T-helper 2 cell (primary cell): ENCODE measurements around the gene MRPL23.

ENCODE experiments used
- DNase-seq, 5 experiments: peaks; one replicate each; pipeline versions ENCODE4 v3.0.0 to v3.0.0-alpha.2; 2012 to 2022
- total RNA-seq, 2 donors: gene quantifications; one replicate each; lab custom pipeline; 2026; lab: John Stamatoyannopoulos, UW

MRPL23 gene
- 14.0 to 15.2 reads per million in 2 donors for total RNA-seq

- peak in 1 of 5 experiments; percentile 28 for DNase-seq
These were observed at the start of gene MRPL23 for GRCh38 chr11:1946812-1947484. Gene MRPL23 (plus strand): TSS chr11:1947332. CDS start chr11:1947363, 31 bp downstream.

GRCh38 chr11:1899090-1899489 is 48.0 kb upstream of the MRPL23 start:
- DNase-seq = no peak

GRCh38 chr11:1899686-1900085 is 47.4 kb upstream of the MRPL23 start:
- no peak for DNase-seq

GRCh38 chr11:1906181-1906580 is 41.0 kb upstream of the MRPL23 start:
- DNase-seq = no peak

- DNase-seq = no peak
These were observed 40.3 kb upstream of the MRPL23 start for GRCh38 chr11:1906611-1907423.

GRCh38 chr11:1908618-1909017 is 38.5 kb upstream of the MRPL23 start:
- DNase-seq = no peak

- DNase-seq = no peak
These were observed 37.6 kb upstream of the MRPL23 start for GRCh38 chr11:1909524-1909923.

GRCh38 chr11:1912289-1912878 is 34.7 kb upstream of the MRPL23 start:
- no peak for DNase-seq

- DNase-seq = no peak
These were observed 33.7 kb upstream of the MRPL23 start for GRCh38 chr11:1913271-1914060.

GRCh38 chr11:1915795-1916131 is 31.4 kb upstream of the MRPL23 start:
- DNase-seq = no peak

- DNase-seq = no peak
These were observed 30.8 kb upstream of the MRPL23 start for GRCh38 chr11:1916132-1916985.

GRCh38 chr11:1916986-1917522 is 30.1 kb upstream of the MRPL23 start:
- DNase-seq = no peak

GRCh38 chr11:1917523-1918435 is 29.4 kb upstream of the MRPL23 start:
- DNase-seq = no peak

GRCh38 chr11:1918436-1919315 is 28.5 kb upstream of the MRPL23 start:
- no peak for DNase-seq

- no peak for DNase-seq
These were observed 27.6 kb upstream of the MRPL23 start, which contains the start of gene TNNT3 for GRCh38 chr11:1919391-1920127. Gene TNNT3 (plus strand): TSS chr11:1919703. CDS start chr11:1922875, 3,172 bp downstream.

GRCh38 chr11:1920128-1920908 is 26.8 kb upstream of the MRPL23 start:
- DNase-seq = no peak

- no peak for DNase-seq
These were observed 26.1 kb upstream of the MRPL23 start for GRCh38 chr11:1920909-1921573.
